HG02884 (cell line): ENCODE measurements around the gene HYAL3.
"Not testable (repeated sequence)": the region's sequence is repeated elsewhere in the genome, so short reads cannot be mapped to it uniquely, and the experiment has no call there.

Experiments
- ATAC-seq: cut with Tn5 transposase; IDR thresholded peaks from one replicate; pipeline ENCODE4 v1.9.1; 2021; ENCODE audit warnings: mild to moderate bottlenecking, moderate library complexity; ENCODE audit not compliant: unreplicated experiment

Gene HYAL3

DNA sequence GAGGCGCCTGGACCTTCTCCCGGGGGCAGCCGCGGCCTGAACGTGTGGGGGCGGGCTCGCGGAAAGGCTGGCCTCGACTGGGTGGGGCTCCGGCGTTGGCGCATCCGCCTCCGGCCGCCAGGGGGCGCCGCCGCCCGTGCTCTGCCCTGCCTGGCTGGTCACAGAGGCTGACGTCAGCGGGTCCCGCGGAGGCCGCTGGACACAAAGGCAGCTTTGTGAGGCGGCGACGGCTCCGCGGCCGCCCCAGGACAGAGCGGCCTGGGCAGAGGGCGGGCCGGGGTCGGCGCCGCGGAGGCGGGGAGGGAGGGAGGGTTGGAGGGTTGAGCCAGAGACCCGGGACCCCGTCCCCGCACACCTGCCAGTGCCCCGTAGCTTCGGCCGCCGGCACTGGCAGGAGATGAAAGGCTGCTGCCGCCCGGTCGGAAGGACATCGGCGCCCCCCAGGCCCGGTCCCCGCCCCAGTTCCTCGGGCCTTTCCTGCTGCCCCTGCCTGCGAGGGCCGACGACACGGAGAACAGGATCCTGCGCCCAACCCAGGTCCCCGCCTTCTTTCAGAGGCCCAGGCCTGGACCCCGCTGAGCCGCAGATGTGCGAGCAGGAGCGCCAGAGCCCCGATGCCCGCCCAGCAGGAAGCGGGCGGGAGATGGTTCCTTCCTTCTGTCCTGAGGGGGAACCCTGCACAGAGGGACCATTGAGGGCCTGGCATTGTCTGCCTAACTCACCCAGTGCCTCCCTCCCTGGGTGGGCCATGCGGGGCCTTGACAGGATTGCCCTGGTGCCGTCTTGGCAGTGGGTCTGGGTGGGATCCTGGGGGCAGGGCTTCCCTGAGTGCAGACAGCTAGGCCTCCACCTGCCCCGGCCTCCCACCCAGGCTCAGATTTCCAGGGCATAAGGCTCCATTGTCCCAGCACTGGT is 38.9 kb downstream of the HYAL3 start:
- no peak for ATAC-seq

DNA sequence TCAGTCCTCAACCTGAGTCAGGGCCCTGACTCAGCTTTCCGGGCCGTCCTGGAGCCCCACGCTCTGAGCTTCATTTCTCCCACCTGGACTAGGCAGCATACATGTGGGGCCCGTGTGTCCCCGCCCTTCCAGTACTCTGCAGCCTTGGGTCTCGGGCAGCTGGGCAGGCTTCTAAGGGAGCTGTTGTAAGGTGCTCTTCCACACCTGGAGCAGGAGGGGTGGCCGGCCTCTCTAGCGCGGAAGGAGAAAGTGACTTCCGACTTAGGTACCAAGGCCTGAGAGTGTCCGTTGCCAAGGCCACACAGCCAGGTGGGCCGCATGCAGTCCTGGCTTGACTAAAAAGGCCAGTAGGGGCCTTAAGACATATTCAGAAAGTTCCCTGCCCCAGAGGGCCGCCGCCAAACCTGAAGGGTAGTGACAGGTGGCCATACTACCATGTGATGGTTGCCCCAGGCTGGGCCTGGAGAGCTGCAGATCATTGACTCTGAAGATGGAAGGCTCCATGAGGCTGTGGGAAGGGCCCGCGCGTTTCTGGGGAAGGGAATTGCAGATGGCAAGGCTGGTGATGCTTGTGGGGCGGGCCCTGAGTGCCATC is 39.7 kb downstream of the HYAL3 start:
- ATAC-seq, result no peak

DNA sequence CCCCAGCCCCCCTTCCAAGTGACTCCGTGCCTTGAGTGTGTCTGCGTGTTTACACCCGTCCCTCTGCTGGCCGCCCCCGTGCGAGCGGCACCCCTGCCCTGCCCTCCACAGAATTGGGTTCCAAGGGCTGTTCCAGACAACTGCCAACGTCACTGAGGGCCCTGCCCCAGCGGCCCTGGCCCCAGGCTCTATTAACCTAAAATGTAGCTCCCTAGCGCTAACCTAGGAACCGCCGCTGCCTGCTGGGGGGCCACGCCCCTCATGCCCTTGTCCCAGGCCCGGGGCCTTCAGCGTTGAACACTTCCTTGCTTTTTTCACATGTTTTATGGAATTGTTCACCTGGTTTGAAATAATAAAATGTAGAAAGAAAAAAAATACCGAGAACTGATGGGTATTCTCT is 40.2 kb downstream of the HYAL3 start:
- ATAC-seq, result no peak

DNA sequence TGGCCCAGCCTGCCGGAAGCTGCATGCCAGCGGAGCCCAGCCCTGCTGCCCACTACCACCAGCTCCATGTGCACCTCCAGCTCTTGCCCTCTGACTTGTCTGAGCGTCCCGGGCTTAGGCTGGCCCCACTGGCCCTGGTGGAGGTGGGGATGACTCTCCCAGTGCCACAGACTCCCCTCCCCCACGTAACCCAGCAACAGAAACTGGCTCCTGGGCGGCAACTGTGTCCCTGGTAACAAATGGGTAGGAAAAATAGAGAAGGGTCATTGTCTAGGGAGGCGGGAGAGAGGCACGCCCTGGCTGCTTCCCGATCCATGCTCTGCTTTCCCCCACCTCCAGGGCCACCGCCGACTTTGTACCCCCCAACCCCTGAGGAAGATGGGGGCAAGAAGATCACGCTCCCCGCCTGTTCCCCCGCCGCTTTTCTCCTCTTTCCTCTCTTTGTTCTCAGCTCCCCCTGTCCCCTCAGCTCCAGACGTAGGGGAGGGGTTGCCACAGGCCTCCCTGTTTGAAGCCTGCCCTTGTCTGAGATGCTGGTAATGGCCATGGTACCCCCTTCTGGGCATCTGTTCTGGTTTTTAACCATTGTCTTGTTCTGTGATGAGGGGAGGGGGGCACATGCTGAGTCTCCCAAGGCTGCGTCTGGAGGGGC is 41.0 kb downstream of the HYAL3 start:
- ATAC-seq, result no peak

DNA sequence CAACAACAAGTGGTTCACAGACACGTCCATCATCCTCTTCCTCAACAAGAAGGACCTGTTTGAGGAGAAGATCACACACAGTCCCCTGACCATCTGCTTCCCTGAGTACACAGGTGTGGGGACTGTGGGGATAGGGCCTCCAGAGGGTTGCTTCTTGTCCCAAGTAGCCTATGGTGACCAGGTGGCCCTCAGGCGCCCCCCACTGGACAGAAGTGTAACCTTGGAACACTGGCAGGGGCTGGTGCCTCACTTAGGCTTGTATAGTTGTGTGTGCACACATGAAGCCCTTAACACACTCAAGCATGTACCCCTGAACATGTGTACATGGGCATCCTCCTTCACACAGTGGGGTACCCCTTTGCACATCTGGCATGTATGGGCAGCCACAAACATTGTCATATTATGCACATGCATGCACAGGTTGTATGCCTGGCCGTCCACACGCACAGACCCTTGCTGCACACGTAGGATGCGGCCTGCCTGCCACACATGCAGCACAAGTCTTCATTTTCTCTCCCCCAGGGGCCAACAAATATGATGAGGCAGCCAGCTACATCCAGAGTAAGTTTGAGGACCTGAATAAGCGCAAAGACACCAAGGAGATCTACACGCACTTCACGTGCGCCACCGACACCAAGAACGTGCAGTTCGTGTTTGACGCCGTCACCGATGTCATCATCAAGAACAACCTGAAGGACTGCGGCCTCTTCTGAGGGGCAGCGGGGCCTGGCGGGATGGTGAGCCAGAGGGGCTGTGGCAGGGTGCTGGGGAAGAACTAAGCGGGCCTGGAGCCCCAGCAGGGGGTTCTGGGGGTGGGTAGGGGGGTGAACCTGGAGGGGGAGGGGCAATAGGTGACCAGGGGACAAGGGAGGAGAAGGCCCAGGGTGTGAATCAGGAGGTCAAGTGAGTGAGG is 42.0 kb downstream of the HYAL3 start:
- no peak for ATAC-seq

DNA sequence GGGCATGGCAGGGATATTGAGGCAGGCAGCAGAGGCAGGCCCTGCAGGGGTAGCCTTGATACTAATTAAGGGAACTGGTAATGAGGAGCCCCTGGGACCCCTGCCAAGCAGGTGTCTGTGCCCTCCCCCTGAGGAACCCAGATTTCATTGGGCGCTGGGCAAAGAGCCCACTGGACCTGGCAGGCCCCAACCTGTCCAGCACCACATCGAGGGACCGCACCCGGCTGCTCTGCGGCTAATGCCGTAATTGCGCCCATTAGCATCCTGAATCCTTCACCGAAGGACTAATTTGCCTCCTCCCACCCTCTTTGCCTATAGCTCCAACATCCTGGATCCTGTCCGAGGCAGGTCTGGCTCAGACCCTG is 44.0 kb downstream of the HYAL3 start:
- no peak for ATAC-seq

DNA sequence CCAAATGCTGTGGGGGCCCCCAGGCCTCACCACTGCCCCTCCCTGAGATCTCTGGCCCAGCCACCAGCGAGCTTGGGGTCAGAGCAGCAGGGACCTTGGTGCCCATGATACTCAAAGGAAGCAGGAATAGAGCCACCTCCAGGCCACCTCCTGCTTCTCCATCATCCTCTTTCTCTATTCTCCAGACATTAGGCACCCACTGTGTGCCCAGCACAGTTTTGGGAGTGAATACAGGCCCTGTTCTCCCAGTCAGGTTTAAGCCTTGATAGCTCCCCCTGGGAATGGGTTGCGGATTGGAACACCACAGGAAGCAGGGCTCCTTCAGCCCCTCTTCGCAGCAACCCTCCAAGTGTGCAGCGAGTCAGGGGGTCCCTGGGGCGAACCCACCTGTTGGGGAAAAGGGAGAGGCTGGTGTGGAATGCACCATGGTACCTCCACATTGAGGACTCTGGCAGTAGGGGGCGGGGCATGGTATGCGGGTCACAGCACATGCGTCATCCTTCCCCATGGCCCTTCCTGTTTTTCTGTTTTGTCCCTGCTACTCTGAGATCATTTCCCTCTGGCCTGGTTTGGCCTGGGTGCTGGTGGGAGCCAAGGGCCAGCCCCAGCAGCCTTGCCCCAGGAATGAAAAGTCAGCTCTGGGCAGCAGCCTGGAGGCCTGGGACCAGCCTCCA is 44.5 kb downstream of the HYAL3 start:
- no peak for ATAC-seq

DNA sequence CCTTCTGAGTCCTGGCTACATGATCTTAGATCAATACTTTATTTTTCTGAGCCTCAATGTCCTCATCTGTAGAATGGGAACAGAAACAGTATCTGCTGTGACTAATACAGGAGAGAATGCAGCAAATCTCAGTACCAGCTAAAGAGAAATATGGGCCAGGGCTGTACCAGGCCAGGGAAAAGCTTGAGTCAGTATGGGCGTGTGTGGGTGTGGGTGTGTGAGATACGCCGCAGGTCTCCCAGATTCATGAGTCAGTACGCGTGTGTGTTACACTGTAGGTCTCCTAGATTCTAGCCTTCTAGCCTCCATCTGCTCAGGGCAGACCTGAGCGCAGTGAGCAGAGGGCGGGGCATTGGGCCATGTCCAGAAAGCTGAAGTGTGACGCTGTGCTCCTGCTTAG is 48.0 kb downstream of the HYAL3 start:
- no peak for ATAC-seq

DNA sequence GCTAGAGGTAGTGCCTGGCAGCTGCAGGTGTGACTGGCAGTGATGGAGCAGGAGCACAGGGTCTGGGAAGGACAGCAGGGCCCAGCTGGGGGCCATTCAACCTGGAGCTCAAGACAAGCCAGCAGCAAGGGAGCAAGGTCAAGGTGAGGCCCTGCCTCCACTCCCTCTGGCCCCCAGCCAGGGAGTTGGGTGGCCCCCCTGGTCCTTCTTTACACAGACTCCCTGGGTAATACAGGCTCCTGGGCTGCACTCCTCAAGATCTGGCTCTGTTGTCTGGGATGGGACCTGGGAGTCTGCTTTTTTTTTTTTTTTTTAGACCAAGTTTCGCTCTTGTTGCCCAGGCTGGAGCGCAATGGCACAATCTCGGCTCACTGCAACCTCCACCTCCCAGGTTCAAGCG is 48.7 kb downstream of the HYAL3 start:
- no peak for ATAC-seq

DNA sequence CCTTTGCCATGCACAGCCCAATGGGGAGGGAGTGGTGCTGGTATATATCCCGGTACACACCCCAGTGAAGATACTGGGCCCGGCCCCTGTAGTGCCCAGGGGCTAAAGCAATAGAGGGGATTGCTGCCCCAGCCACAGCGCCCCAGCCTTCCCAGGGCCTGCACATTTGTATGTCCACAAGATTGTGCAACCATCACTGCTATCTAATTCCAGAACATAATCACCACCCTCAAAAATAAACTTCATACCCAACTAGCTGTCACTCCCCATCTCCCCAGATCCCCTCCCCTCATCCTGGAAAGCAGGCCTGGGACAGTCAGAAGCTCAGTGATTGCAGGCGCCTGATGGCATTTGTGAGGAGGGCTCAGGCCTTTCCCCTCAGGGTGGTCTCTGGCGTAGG is 49.7 kb downstream of the HYAL3 start:
- ATAC-seq, result no peak

DNA sequence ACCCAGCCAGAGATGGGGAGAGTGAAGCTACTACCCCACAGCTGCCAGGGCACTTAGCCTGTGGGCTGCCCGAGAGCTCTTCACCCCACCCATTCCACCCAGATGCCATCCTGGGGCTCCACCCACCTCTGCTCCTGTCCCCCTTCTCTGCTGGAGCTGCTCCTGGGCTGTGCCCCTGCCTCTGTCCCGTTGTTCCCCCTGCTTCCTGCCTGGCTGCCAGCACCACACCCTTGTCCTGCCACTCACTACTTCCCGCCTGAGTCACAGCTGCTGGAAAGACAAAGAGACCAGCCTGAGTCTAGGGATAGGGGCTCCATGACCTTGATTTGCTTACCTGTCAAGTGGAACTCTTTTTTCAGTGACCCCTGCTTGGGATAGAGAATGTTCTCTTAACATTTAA is 50.8 kb downstream of the HYAL3 start:
- ATAC-seq, result no peak

DNA sequence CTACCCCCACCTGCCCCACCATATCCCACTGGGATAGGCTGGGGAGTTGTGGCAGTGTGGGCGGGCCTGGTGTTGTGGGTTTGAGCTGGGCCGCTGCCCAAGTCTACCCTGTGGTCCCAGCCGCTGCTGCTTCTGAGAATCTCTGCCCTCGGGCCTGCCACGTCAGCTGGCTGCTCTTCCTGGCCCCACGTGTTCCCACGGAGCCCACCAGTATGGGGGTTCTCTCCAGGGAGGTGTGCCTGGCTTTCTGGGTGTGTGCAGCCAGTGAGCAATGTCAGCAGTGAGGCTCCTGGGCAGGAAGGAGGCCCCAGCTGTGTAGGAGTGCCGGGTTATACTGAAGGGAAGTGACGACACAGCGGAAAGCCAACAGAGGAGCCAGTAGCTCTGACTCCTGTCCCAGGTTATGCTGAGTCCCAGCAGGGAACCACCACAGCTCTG is 52.7 kb downstream of the HYAL3 start:
- ATAC-seq, result peak; percentile 35

DNA sequence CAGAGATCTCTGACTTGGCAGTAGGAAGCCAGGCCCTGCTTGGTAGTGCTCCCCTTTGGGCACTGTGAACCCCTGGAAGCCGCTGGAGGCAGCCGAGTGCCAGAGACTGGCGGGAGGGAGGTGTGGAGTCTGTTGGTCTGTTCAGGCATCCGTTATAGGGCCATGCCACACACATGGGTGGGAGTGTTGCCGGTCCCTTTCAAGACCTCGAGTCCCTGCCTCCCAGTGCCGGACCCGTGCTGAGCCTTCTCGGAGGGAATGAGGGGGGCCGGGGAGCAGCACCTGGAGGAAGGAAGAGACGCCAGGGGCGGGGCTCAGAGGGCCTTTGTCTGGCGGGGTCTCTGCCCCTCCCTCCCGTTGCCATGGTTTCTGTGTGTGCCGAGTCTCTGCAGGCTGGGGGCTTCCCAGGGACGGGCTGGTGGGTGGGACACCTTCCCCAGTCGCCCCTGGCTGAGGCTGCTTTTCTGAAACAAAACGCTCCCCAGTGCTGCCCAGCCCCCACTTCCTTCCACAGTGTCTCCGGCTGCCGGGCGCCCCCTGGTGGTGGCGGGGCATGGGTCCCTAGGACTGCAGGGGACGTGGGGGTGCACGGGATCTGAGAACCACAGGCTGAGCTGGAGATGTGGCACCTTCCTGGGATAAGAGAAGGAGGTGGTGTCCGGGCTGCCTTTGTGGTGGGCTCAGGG is 53.2 kb downstream of the HYAL3 start:
- peak; percentile 74 for ATAC-seq

DNA sequence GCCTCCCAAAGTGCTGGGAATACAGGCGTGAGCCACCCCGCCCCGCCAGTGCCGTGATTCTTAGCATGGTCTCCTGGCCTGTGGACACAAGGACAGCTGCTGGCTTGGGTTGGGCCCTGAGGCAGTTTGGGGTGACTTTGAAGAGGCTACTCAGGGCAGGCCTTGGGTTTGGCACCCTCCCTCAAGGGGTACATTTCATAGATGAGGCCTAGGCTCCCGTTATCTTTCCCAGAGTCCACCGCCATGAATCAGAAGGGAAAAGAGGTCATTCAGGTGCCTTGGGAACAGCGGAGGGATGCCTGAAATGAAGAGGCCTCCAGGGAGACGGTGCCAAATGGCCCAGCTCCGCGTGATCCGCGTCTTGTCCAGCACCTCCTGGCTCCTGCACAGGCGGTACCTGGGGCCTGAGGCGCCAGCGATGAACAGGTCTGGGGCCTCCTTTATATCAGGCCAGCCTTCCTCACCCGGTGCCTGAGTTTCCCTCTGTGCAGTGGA is 53.9 kb downstream of the HYAL3 start:
- ATAC-seq, result no peak

DNA sequence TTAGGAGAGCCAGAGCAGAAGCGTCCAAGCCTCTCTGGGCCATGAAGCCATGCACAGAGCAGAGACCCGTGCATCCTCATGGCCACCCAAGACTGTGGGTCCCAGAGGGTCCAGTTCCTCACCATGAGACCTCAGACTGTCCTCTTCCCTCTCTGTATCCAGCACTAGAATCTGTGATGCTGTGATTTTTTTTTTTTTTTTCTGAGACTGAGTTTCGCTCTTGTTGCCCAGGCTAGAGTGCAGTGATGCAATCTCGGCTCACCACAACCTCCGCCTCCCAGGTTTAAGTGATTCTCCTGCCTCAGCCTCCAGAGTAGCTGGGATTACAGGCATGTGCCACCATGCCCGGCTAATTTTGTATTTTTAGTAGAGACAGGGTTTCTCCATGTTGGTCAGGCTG is 54.4 kb downstream of the HYAL3 start:
- ATAC-seq, result not testable (repeated sequence)

DNA sequence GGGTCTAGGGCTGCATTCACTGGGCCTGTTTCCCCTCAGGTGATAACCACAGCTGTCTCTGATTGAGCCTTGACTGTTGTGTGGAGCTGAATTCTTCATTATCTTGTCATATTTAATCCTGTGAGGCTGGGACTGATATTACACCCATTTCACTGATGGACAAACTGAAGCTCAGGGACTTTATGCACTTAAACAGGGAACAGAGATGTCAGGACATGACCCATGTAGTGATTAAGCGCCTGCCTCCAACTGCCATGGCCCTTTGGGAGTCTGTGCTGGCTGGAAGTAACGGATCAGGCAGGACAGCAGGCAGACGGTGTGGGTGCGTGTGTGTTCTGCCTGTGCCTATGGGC is 55.7 kb downstream of the HYAL3 start:
- no peak for ATAC-seq

DNA sequence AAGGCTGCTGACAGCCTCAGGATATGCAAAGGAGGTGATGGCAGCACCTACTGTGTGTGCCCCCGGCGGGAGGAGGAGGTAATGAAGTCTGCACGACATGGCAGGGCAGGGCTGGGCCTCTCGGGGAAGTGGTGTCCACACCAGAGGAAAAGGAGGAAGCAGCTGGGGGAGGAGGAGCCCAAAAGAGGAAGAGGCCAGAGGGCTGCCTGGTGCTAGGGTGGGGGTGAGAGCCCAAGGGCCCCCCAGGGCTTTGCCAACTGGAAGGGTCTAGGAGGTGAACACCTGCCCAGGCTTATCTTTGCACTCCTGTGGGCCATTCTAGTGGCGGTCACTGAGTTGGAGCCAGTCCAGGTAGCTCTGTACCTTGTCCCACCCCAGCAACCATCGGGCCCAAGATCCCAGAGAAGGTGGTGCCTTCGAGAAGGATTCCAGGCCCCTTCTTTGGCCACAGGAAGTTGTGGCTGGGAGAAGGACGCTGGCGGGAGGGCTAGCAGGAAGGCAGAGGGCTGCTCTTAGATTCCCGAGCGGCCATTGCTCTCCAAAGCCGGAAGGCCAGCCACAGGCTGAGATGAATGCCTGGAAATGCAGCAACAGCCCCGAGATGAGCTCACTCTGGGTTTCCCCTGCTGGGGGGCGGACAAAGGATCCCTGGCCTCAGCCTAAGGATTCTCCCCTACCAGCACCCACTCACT is 56.2 kb downstream of the HYAL3 start:
- no peak for ATAC-seq
